NT2/D1 (cell line): ENCODE measurements around the gene CD2AP.

Experiments
- SUZ12 ChIP-seq: IDR thresholded peaks from 2 replicates; pipeline ENCODE4 v1.6.1; 2011; ENCODE audit not compliant: insufficient read length, insufficient read depth; ENCODE audit errors: extremely low read depth
- YY1 ChIP-seq: IDR thresholded peaks from 2 replicates; pipeline ENCODE4 v1.6.1; 2011; ENCODE audit not compliant: insufficient read length, insufficient read depth
- ZNF274 ChIP-seq: IDR thresholded peaks from 2 replicates; pipeline ENCODE4 v1.6.1; 2011; ENCODE audit warnings: mild to moderate bottlenecking, low read depth, low read length

DNA sequence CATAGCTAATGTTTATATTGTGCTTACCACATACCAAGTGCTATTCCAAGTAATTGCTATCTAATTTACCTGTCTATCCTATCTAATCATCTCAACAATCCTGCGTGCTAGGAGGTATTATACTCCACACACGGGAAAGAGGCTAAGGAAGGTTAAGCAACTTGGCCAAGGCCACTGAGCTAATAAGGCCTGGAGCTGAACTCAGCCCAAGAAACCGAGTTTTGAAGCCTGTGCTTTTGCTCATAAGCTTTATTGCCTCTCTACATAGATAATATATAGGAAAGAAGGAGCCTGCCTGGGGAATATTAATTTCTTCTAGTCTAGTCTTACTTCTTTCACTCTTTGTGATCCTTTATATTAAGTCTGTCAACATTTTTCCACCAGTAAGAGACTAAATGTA is 153.0 kb downstream of the CD2AP start:
- TF ChIP-seq YY1 = no peak
- no peak for TF ChIP-seq SUZ12
- no peak for TF ChIP-seq ZNF274
